ENCODE measurements around the gene COL13A1. TPM values are rescaled to one million over a fixed set of nuclear protein-coding genes. Genes with fewer than 3 reads are reported as not detected.

Gene COL13A1
- total and polyA plus RNA-seq, 2 of the 8 experiments (the other 6 are each of a cell fraction or from before 2014, with no cell fraction given): 2.6 to 5.2 TPM

- no peak for TF ChIP-seq CHD7 (IDR thresholded peaks at IDR 0.05; ENCODE audit: insufficient replicate concordance, low read length)
- no peak for TF ChIP-seq GABPA (IDR thresholded peaks at IDR 0.05; ENCODE audit: borderline replicate concordance, insufficient read depth, low read length)
- TF ChIP-seq JUND (IDR thresholded peaks at IDR 0.05; ENCODE audit: low read length): no peak
- no peak for TF ChIP-seq CBX8 (IDR thresholded peaks at IDR 0.05; ENCODE audit: borderline replicate concordance, low read depth, low read length)
- TF ChIP-seq RFX5 (IDR thresholded peaks at IDR 0.05; ENCODE audit: borderline replicate concordance, low read depth, low read length): no peak
- TF ChIP-seq RBBP5 (IDR thresholded peaks at IDR 0.05; ENCODE audit: borderline replicate concordance, low read depth, low read length): no peak
- TF ChIP-seq EZH2 (IDR thresholded peaks at IDR 0.05; ENCODE audit: low read depth, low read length, severe bottlenecking): no peak
- TF ChIP-seq RNF2 (IDR thresholded peaks at IDR 0.05; ENCODE audit: borderline replicate concordance, low read depth, low read length, missing control alignments, poor library complexity, severe bottlenecking): no peak
- no peak for TF ChIP-seq KDM5A (IDR thresholded peaks at IDR 0.05; ENCODE audit: low read length)
- TF ChIP-seq NRF1 (IDR thresholded peaks at IDR 0.05; ENCODE audit: low read depth, low read length): no peak
- TF ChIP-seq TAF7 (optimal IDR thresholded peaks at IDR 0.05; ENCODE audit: borderline replicate concordance, low read depth, low read length): no peak
These were observed 5.4 kb downstream of the COL13A1 start (continued) for GRCh38 chr10:69807122-69807521.

All from H1 (cell line).